Muscle layer of duodenum (tissue), 2 donors: ENCODE results near the gene NPAS1.

Experiments
- H3K27ac ChIP-seq: one replicate; pipeline ENCODE4 v1.7.0; 2013; ENCODE audit warnings: mild to moderate bottlenecking, low read length
- H3K27me3 ChIP-seq: one replicate; pipeline ENCODE4 v1.7.0; 2013; ENCODE audit warnings: low read depth, mild to moderate bottlenecking, control low read depth, low read length
- H3K36me3 ChIP-seq, 2 donors: one replicate each; pipeline ENCODE4 v1.7.0; 2013; ENCODE audit warnings: low read length in 2 of 2, control low read depth in 1 of 2, mild to moderate bottlenecking in 1 of 2; ENCODE audit not compliant: insufficient read depth in 2 of 2, control insufficient read depth in 1 of 2
- H3K4me1 ChIP-seq, 2 donors: one replicate each; pipeline ENCODE4 v1.7.0; 2013; ENCODE audit warnings: low read length in 2 of 2, mild to moderate bottlenecking in 2 of 2, control low read depth in 1 of 2, moderate library complexity in 1 of 2; ENCODE audit not compliant: insufficient read depth in 2 of 2, control insufficient read depth in 1 of 2
- H3K4me3 ChIP-seq, 2 donors: one replicate each; pipeline ENCODE4 v1.7.0; 2013; ENCODE audit warnings: low read length in 2 of 2, low read depth in 1 of 2, mild to moderate bottlenecking in 1 of 2
- H3K9me3 ChIP-seq, 2 donors: one replicate each; pipeline ENCODE4 v1.7.0; 2013; ENCODE audit warnings: low read length in 2 of 2, control low read depth in 1 of 2, mild to moderate bottlenecking in 1 of 2; ENCODE audit not compliant: control insufficient read depth in 1 of 2
- donor health status: healthy.

NPAS1 gene

GRCh38 chr19:47089767-47090350 is 70.2 kb downstream of the NPAS1 start:
- peak overlapping the region; percentile 69 for H3K27ac ChIP-seq

GRCh38 chr19:47093254-47093653 is 73.6 kb downstream of the NPAS1 start:
- no peak overlapping the region for H3K4me3 ChIP-seq
- H3K36me3 ChIP-seq: peaks cover 21 to 37% of the 10 kb centered on the region in 2 donors
- no peak overlapping the region for H3K27ac ChIP-seq
- H3K4me1 ChIP-seq: peaks cover 9 to 20% of the 10 kb centered on the region in 2 donors
- H3K27me3 ChIP-seq: no peaks in the 10 kb centered on the region
- no peaks in the 10 kb centered on the region for H3K9me3 ChIP-seq

More at GRCh38 chr19:47089767-47090350, 70.2 kb downstream of the NPAS1 start:
- H3K27me3 ChIP-seq: no peaks in the 10 kb centered on the region
- H3K9me3 ChIP-seq: no peaks in the 10 kb centered on the region
- no peak overlapping the region for H3K4me3 ChIP-seq
- H3K36me3 ChIP-seq: peaks cover 27 to 57% of the 10 kb centered on the region in 2 donors
- peaks cover 0 to 1% of the 10 kb centered on the region in 2 donors for H3K4me1 ChIP-seq

GRCh38 chr19:47093841-47094240 is 74.2 kb downstream of the NPAS1 start:
- Histone ChIP-seq H3K27ac (no peak overlapping the region), H3K4me3 (no peak overlapping the region), H3K4me1 (peaks cover 9 to 25% of the 10 kb centered on the region in 2 donors), H3K9me3 (no peaks in the 10 kb centered on the region), H3K27me3 (no peaks in the 10 kb centered on the region), H3K36me3 (peaks cover 21 to 31% of the 10 kb centered on the region in 2 donors)

- Histone ChIP-seq H3K4me3 (no peak overlapping the region), H3K27me3 (no peaks in the 10 kb centered on the region), H3K9me3 (no peaks in the 10 kb centered on the region), H3K4me1 (peaks cover 9 to 25% of the 10 kb centered on the region in 2 donors), H3K36me3 (peaks cover 14 to 24% of the 10 kb centered on the region in 2 donors), H3K27ac (peak overlapping the region; percentile 86)
Observed at GRCh38 chr19:47094557-47095475, 75.2 kb downstream of the NPAS1 start.
